ENCODE measurements around the gene NBL1. TPM values are rescaled to one million over a fixed set of nuclear protein-coding genes. Genes with fewer than 3 reads are reported as not detected.

NBL1 gene
- polyA plus RNA-seq, 12 donors: 22.3 to 103 (median 34.8) TPM; not detected in 1

DNA sequence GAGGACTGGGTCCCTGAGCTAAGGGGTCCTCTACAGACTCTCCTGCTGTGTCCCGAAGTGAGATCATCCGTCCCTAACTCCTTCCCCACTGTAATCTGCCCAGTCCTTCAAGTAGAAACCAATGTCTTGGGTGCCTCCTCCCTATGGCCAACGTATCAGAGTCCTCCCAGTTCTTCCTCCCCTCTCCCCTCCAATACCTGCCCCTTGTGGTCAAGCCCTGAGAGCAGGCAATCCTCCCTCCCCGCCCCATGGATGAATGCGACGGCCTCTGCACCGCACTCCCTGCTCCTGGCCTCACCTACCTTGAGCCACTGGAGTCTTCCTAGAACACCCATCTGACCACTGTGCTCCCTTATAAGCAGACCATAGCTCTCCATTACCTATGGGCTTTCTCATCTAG lies 51.7 kb downstream of the NBL1 start:
- DNase-seq: no peak

DNA sequence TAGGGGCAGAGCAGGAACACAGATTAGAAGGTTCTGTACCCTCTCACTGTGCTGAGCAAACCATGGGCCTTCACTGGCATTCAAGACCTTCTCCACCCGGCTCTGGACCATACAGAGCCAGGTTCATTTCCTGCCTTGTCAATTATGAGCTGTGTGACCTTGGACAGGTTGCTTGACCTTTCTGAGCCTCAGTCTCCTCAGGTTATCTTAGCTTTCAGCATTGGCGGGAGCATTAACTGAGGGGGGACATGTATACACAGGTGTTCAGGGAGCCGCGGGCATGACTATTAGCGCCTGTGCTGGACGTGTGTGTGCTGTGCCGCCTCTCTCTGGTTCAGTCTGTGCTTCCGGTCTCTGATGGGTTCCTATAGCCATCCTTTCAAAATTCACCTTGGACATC lies 52.7 kb downstream of the NBL1 start:
- DNase-seq: no peak

DNA sequence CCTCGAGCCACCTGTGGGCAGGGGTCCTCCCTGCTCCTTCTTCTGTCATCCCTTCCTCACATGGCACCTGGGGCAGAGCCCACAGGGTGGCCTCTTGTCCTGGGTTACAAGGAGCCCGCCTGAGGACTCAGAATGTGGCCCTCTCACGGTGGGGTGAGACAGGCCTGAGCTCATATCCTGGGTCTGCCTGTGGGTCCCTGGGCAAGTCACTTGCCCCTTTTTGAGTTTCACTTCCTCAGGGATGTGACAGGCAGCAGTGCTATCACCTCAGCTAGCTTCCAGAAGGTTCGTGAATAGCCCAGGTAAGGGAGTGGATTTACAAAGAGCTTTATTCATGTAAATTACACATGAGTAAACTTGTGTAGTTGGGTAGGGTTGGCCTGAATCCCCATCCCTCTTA lies 54.1 kb downstream of the NBL1 start:
- DNase-seq: no peak

DNA sequence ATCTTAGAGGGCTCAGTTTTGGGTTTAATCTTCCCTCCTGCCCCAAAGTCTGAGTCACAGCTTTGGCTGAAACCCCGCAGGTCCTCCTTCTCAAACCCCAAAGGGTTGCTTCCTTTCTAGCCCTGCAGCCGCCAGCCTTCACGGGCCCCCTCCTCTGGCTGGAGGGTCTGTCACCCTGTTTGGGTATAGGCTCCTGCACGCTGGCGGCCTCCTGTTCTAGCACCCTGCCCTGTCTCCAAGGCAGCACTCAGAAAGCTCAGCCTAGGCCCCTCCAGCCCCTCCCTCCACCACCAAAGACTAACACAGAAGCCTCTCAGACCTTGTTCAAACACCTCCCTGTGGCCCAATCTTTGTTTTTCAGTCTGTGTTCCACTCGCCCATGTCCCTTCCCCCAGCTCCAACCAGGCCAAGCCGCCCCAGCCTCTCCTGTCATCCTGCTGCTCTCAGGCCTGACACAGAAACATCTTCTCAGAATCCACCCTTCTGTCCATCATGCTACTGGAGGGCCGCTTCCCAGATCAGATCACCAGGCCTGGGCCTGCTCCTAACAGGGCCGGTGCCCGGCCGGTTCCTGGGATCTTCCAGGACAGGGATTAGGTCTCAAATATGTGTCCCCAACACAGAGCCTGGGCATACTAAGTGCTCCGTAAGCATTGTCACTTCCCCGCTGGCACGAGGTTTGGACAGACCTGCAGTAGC lies 56.1 kb downstream of the NBL1 start:
- no peak for DNase-seq

DNA sequence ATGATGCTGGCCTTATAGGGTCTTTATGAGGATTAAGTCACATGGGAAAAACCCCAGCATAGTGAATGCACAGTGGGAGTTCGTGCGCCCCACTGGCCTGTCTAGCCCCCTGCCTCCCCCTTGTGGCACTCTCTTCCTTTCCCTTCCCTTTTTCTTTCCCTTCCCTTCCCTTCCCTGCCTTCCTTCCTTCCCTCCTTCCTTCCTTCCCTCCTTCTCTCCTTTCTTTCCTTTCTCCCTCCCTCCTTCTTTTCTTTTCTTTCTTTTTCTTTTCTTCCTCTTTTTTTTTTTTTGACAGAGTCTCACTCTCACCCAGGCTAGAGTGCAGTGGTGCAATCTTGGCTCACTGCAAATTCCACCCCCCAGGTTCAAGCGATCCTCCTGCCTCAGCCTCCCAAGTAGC lies 59.2 kb downstream of the NBL1 start:
- DNase-seq: no peak

DNA sequence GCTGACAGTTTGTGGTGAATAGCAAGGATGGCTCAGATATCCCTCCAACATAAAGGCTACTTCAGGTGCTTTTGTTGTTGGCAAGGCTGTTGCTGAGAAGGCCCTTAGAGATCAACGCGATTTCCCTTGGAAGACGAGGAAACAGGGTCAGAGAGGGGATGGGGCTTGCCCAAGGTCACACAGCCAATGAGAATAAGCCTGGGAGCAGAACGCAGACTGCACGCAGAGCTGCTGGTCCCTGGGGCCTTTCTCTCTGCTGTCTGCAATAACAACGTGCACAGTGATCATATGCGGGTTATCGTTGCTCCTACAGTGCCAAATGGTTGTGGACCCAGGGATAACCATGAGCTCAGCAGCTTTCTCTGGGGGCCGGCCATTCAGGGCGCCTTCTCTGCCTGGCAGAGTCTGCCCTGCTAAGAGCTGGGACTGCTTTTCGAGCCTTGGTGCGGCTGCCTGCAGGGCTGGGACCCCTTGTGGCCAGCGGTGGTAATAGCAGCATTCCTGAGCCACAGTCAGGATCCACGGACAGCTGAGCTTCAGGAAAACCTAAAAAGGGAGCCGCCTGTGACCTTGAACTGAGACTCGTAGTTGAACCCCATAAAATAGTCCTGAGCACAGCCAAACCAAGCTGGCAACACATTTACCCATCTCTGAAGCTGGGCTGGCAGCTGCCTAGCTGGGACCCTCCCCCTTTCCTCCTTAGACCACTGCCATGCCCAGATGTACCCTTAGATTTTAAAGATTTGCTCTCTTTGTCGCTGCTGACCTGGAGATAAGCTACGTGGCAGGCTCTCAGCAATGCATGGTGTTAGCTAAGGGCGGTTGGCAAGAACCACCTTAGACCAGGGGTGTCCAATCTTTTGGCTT lies 60.4 kb downstream of the NBL1 start:
- peak; percentile 72 for DNase-seq

DNA sequence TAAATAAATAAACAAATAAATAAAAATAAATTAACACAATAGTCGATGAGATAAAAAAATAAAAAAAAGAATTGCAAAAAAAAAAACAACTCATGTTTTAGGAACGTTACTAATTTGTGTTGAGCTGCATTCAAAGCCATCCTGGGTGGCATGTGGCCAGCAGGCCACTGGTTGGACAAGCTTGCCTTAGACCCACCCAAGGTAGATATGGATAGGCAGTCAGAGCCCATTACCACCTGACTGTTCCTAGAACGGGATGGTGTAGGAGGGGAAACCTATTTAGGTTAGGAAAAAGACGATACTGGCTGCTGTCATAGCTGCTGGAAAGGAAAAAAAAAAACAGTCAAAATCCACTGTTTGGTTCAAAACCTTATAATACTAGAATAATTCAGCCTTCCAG lies 61.4 kb downstream of the NBL1 start:
- DNase-seq: no peak

DNA sequence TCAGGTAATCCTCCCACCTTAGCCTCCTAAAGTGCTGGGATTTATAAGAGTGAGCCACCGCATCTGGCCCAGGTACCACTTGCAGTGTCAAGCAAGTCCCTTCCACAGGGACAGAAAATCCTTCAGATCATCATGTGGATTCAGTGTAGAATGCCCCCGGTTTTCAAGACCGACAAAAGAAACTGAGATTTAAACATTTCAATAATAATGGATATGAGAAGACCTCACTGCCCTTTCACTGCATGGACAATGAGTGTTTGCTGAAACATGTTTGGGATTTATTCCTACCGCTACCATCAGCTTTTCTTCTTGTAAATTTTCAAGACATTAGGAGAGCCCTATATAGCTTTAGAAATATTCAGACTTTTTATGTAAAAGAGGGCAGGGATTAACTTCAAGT lies 62.0 kb downstream of the NBL1 start:
- no peak for DNase-seq

Other genes with a start within 250 kb of the NBL1 start
- 100 to 1,000 TPM in 11 of 12 donors, not detected in 1; 191 to 264 (median 235) TPM for gene CAPZB, start 158.8 kb upstream of the NBL1 start, polyA plus RNA-seq (ENCODE audit: insufficient read length in 12 of 12)
- not detected for gene HTR6, start 20.6 kb downstream of the NBL1 start, polyA plus RNA-seq (ENCODE audit: insufficient read length in 12 of 12)
- gene TMCO4, start 155.6 kb downstream of the NBL1 start, polyA plus RNA-seq (ENCODE audit: insufficient read length in 12 of 12): 1 to 10 TPM in 11 of 12 donors, not detected in 1; 1.3 to 7.5 (median 1.9) TPM
- 10 to 100 TPM in 1 of 12 donors, under 1 TPM in 1, not detected in 10; 0.14 to 12.2 TPM for gene RNF186, start 171.0 kb downstream of the NBL1 start, polyA plus RNA-seq (ENCODE audit: insufficient read length in 12 of 12)
- 10 to 100 TPM in 3 of 12 donors, 1 to 10 TPM in 8, not detected in 1; 3.7 to 13.8 (median 6.6) TPM for gene OTUD3, start 238.1 kb downstream of the NBL1 start, polyA plus RNA-seq (ENCODE audit: insufficient read length in 12 of 12)

Measured in muscle of arm (tissue), 12 donors.